ENCODE data around the gene HMGN3. TPM values are rescaled to one million over a fixed set of nuclear protein-coding genes. Genes with fewer than 3 reads are reported as not detected.

The HMGN3 gene
- total RNA-seq, 2 donors from 2014 or later = 25.0 to 31.5 TPM

DNA sequence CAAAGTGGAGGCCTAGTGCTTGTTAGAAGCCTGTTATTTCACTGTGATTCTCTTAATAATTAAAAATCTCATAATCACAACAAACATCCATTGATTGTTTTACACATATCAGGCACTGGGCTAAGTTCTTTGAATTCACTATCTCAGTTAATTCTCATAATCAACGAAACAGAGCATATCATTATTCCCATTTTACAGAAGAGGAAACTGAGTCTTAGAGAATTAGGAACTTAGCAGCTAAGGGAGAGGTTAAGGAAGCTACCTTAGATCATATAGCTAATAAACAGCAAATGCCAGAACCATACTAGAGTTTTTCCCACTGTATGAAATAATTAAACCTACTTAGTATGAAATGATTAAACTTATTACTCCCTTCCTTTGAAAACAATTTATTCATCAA, 7.0 kb downstream of the HMGN3 start:
- no peak for DNase-seq
- Mint-ChIP-seq H3K27me3 (no peaks in the 10 kb centered on the region), H3K4me1 (peaks cover 14% of the 10 kb centered on the region), H3K27ac (no peak overlapping the region), H3K4me3 (no peak overlapping the region), H3K36me3 (ENCODE audit: low read depth) (peaks cover 3% of the 10 kb centered on the region)
- no peaks in the 10 kb centered on the region for H3K9me3 ChIP-seq (ENCODE audit: control insufficient read depth, low read length, poor library complexity, severe bottlenecking)
- ATAC-seq = no peak

DNA sequence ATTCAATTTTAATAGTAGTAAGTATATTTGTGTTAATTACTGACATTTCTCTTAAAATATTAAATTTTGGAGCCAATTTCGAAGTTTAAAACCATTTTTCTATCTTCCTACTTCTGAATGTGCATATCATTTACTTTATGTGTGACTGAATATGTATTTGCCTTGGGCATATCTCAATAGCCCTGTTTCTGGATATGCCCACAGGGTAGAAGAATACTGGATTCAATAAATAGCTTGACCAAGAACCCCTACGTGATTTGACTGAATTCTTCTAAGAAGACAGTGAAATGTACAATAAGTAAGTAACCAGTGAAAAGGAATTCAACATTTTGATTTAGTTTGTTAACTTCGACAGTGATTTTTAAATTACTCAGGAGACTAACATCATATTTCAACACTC, 7.8 kb downstream of the HMGN3 start:
- H3K4me3 Mint-ChIP-seq = no peak overlapping the region
- ATAC-seq = no peak
- peaks cover 10% of the 10 kb centered on the region for H3K4me1 Mint-ChIP-seq
- H3K36me3 Mint-ChIP-seq (ENCODE audit: low read depth) = peaks cover 3% of the 10 kb centered on the region
- no peak overlapping the region for H3K27ac Mint-ChIP-seq
- no peak for DNase-seq
- H3K27me3 Mint-ChIP-seq = no peaks in the 10 kb centered on the region
- H3K9me3 ChIP-seq (ENCODE audit: control insufficient read depth, low read length, poor library complexity, severe bottlenecking) = no peaks in the 10 kb centered on the region

DNA sequence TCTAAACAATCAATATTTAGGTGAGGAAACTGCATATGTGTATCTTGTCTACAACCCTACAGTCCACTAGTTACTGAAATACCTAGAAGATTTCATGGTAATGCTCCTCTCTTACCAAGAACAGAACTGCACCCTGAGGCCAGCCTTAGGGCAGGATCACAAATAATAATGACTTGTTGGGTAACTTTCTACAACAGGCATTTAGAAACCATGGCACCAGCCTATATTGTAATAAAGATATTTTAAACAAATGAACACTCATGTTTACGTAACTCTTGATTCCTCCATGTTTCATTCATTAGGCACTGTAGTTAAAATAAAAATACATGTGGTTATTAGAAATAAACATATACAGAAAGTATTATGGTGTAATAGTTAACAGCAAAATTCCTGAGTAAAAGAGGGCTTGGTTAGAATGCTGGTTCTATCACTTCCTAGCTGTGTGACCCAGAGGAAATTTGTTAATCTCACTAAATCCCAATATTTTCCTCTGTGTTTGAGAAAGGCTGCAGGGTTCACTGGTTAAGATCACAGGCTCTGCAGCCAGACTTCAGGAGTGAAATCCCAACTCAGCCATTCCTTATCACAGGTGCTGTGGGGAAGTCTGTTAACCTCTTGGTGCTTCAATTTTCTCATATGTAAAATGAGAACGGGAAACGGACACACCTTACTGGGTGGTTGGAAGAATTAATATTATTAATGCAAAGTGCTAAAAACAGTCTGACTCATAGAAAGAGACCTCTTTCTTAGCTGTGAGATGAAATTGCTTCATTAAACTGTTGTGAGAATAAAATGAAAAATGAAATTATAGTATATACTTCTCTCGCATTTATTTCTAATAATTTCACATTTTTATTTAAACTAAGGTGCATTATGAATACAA, 8.5 kb downstream of the HMGN3 start:
- Mint-ChIP-seq H3K36me3 (ENCODE audit: low read depth) (peaks cover 3% of the 10 kb centered on the region), H3K27me3 (no peaks in the 10 kb centered on the region), H3K4me3 (no peak overlapping the region), H3K27ac (no peak overlapping the region), H3K4me1 (peaks cover 9% of the 10 kb centered on the region)
- no peak for DNase-seq
- no peaks in the 10 kb centered on the region for H3K9me3 ChIP-seq (ENCODE audit: control insufficient read depth, low read length, poor library complexity, severe bottlenecking)
- no peak for ATAC-seq

DNA sequence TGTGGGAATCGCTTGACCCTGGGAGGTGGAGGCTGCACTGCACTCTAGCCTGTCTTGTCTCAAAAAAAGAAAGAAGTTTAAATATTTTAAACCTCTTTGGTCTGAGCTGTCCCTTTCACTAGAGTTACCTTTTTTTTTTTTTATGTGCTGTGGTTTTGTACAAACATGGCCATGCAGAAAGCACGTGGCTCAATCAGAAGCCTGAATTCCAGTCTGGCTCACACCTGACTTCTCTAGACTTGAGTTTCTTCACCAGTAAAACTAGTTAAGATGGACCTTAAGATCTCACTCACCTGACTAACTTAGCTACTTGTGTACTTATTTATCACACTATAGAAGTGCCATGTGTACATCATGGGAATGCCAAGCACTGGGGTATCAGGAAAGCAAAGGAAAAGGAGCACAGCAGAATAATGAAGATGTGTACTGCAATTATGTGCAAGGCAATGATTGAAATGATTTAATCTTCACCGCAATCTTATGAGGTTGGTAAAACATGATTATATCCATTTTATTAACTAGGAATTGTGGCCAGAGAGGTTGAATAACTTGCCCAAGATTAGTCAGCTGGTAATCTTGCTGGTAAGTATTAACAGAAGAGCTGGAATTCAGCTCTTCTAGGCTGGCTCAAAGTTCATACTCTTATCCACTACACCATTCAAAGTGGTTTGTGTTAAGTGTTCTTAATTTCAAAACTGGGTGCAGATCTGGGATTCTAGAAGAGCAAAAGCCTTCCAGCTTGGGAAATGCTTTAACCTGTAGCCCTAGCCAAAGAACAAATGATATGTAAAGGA, 10.7 kb downstream of the HMGN3 start:
- peaks cover 11% of the 10 kb centered on the region for H3K4me1 Mint-ChIP-seq
- H3K27ac Mint-ChIP-seq = no peak overlapping the region
- DNase-seq (no peak), ATAC-seq (no peak)
- H3K9me3 ChIP-seq (ENCODE audit: control insufficient read depth, low read length, poor library complexity, severe bottlenecking) = no peaks in the 10 kb centered on the region
- H3K27me3 Mint-ChIP-seq = no peaks in the 10 kb centered on the region
- H3K36me3 Mint-ChIP-seq (ENCODE audit: low read depth) = peaks cover 3% of the 10 kb centered on the region
- H3K4me3 Mint-ChIP-seq = no peak overlapping the region

DNA sequence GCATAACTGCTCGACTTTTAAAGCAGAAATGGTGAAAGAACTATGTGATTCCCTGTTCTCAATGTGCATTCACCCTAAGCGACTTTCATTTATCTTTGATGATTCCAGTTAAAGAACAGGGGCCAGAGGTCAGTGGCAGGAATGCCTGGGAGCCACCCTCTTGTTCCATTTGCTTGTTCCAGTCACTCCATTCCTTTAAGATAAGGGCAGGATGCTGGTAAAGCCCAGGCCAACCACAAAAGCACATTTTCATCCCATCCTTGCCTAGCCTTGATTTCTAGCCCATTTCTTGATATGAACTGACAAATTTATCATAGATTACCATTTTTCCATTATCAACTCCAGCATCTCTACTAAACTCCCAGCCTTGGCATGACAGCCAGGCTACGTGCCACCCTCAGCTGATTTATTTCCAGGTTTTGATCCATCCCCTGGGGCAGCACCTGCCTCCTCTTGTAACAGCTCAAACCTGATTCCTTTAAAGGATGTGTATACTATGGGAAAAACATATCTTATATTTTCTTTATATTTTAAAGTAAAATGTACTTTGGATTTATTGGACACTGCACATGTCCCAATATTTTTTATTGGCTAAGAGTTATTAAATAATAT, 19.2 kb downstream of the HMGN3 start:
- Mint-ChIP-seq H3K4me3 (no peak overlapping the region), H3K4me1 (peaks cover 10% of the 10 kb centered on the region), H3K27ac (no peak overlapping the region), H3K36me3 (ENCODE audit: low read depth) (peaks cover 3% of the 10 kb centered on the region), H3K27me3 (no peaks in the 10 kb centered on the region)
- ATAC-seq (no peak), DNase-seq (no peak)
- no peaks in the 10 kb centered on the region for H3K9me3 ChIP-seq (ENCODE audit: control insufficient read depth, low read length, poor library complexity, severe bottlenecking)

DNA sequence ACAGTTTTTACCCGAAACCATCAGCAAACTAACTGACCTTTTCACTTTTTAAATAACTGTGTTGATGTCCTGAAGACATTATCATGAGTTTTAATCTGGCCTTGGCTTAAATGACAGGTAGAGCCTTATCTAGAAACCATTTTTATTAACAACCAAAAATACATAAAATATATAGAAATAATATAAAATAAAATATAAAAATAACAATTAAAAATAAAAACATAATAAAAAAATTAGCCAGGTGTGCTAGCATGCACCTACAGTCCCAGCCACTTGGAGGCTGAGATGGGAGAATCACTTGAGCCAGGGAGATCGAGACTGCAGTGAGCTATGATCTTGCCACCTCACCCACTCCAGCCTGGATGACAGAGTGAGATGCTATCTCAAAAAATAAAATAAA, 21.6 kb downstream of the HMGN3 start:
- Mint-ChIP-seq H3K36me3 (ENCODE audit: low read depth) (peaks cover 3% of the 10 kb centered on the region), H3K27me3 (no peaks in the 10 kb centered on the region), H3K4me1 (peaks cover 7% of the 10 kb centered on the region), H3K4me3 (no peak overlapping the region), H3K27ac (no peak overlapping the region)
- ATAC-seq (no peak), DNase-seq (no peak)
- H3K9me3 ChIP-seq (ENCODE audit: control insufficient read depth, low read length, poor library complexity, severe bottlenecking) = no peaks in the 10 kb centered on the region

DNA sequence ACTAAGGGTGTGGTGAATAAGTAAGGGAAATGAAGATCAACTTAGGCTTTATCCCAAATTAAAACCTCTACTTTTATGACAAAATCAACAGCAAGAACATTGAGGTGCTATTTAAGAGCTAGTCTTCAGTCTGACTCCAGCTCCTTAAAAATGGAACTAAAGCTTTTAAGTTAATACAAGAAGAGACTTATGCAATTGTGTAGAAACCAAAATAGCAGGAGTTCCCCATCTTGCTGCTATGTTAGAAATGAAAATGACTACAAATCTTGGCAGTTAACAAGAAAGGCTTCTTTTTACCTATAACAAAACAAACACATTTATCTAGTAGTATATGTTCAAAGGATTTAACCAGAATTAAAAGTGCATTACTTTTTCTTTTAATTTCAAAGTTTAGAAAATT, 25.7 kb downstream of the HMGN3 start:
- DNase-seq (no peak), ATAC-seq (no peak)
- H3K4me1 Mint-ChIP-seq = peaks cover 6% of the 10 kb centered on the region
- peaks cover 9% of the 10 kb centered on the region for H3K36me3 Mint-ChIP-seq (ENCODE audit: low read depth)
- no peaks in the 10 kb centered on the region for H3K27me3 Mint-ChIP-seq
- H3K9me3 ChIP-seq (ENCODE audit: control insufficient read depth, low read length, poor library complexity, severe bottlenecking) = no peaks in the 10 kb centered on the region
- no peak overlapping the region for H3K4me3 Mint-ChIP-seq
- no peak overlapping the region for H3K27ac Mint-ChIP-seq

DNA sequence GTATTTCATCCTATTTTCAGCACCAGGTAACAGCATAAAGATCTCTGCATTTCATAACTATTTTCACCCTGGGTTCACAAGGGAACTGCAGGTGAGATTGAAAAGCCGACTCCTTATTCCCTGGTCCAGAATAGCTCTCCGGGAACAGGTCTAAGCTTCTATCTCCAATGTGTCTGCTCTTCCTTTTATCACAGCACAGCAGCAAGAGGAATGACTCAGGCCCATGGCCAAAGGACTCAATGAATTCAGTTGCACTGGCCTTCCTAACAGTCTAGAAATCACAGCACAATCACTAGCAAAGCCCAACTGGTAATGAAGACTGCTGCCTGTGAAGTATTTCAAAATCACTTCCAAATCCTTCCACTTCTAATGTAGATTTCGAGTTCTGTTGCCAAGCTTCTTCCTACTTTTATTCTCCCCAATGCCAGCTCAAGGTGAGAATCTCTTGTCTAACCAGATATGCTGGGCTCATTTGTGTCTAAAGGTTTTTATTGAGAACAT, 30.7 kb downstream of the HMGN3 start:
- DNase-seq (no peak), ATAC-seq (no peak)
- H3K36me3 Mint-ChIP-seq (ENCODE audit: low read depth) = peaks cover 11% of the 10 kb centered on the region
- H3K27me3 Mint-ChIP-seq = no peaks in the 10 kb centered on the region
- no peak overlapping the region for H3K27ac Mint-ChIP-seq
- no peak overlapping the region for H3K4me3 Mint-ChIP-seq
- H3K9me3 ChIP-seq (ENCODE audit: control insufficient read depth, low read length, poor library complexity, severe bottlenecking) = no peaks in the 10 kb centered on the region
- peaks cover 8% of the 10 kb centered on the region for H3K4me1 Mint-ChIP-seq

DNA sequence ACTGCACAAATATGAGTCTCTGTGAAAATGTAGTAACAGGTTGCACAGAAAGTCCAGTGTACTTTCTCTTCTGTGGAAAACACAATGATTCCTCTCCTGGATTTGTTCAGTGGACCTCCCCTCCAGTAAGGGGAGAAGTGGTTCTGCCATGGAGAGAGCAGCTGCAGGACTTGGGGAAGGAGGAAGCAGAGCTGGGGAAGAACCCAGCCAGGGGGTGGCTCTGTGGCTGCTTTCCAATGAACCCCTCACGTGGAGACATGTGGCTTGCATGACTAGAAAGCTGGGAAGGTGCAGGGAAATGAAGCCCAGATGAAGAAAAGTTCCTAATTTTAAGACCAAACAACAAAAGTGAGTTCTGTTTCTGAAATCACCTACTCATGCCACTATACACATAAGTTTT, 31.9 kb downstream of the HMGN3 start:
- DNase-seq (no peak), ATAC-seq (no peak)
- H3K36me3 Mint-ChIP-seq (ENCODE audit: low read depth) = peaks cover 11% of the 10 kb centered on the region
- H3K9me3 ChIP-seq (ENCODE audit: control insufficient read depth, low read length, poor library complexity, severe bottlenecking) = no peaks in the 10 kb centered on the region
- H3K27ac Mint-ChIP-seq = no peak overlapping the region
- H3K4me3 Mint-ChIP-seq = no peak overlapping the region
- no peaks in the 10 kb centered on the region for H3K27me3 Mint-ChIP-seq
- H3K4me1 Mint-ChIP-seq = peaks cover 8% of the 10 kb centered on the region

DNA sequence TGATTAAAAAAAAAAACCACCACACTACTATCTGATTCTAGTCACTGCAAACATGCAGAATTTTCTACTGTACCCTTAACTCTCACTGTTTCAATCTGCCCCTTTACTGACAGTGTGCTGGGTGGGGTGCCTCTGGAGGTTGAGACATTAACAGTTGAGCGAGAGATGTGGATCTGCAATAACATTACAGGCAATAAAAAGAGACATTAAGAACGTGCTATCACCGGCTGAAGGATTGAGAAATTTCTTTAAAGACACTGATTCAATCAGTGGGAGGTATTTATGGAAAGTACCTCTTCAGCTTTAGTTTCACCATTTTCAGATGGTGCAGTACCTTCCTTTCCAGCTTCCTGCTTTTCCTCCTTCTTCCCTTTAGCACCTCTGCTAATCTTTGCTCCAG, 32.5 kb downstream of the HMGN3 start:
- DNase-seq (no peak), ATAC-seq (no peak)
- no peaks in the 10 kb centered on the region for H3K27me3 Mint-ChIP-seq
- H3K27ac Mint-ChIP-seq = no peak overlapping the region
- no peak overlapping the region for H3K4me3 Mint-ChIP-seq
- H3K36me3 Mint-ChIP-seq (ENCODE audit: low read depth) = peaks cover 11% of the 10 kb centered on the region
- H3K9me3 ChIP-seq (ENCODE audit: control insufficient read depth, low read length, poor library complexity, severe bottlenecking) = no peaks in the 10 kb centered on the region
- H3K4me1 Mint-ChIP-seq = peaks cover 8% of the 10 kb centered on the region

DNA sequence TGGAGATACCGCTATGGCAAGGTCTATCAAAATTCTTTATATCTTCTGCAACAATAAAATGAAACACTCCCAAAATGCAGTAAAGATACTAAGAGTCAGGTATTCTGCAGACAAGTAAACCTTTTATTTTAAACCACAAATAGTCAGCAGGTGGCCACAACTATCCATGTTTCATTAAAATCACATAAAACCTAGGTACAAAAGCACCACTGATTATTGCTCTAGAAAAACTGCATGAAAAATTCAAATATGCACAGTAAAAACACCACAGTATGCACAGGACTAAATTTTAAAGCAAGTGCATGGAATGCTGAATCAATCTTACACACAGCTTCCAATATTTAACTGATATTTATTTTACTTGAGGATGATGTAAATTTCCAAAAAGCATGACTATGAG, 33.3 kb downstream of the HMGN3 start:
- Mint-ChIP-seq H3K4me3 (no peak overlapping the region), H3K36me3 (ENCODE audit: low read depth) (peaks cover 9% of the 10 kb centered on the region), H3K4me1 (peaks cover 8% of the 10 kb centered on the region), H3K27ac (no peak overlapping the region), H3K27me3 (no peaks in the 10 kb centered on the region)
- H3K9me3 ChIP-seq (ENCODE audit: control insufficient read depth, low read length, poor library complexity, severe bottlenecking) = no peaks in the 10 kb centered on the region
- ATAC-seq (no peak), DNase-seq (no peak)

DNA sequence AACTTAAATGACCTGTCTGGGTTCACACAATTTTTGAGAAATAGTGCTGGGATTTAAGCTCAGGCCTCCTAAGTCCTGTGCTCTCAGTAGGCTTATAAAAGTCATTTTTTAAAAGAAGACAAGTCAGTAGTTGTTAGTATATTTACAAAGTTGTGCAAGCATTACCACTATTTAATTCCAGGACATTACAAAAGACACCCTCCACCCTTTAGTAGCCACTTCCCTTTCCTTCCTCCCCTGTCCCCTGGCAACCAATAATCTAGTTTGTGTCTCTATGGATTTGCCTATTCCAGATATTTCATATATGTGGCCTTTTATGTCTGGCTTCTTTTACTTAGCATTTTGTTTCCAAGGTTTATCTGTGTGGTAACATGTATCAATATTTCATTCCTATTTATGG, 37.6 kb downstream of the HMGN3 start:
- ATAC-seq = no peak
- Mint-ChIP-seq H3K4me3 (no peak overlapping the region), H3K36me3 (ENCODE audit: low read depth) (no peaks in the 10 kb centered on the region), H3K4me1 (no peaks in the 10 kb centered on the region), H3K27me3 (no peaks in the 10 kb centered on the region), H3K27ac (no peak overlapping the region)
- H3K9me3 ChIP-seq (ENCODE audit: control insufficient read depth, low read length, poor library complexity, severe bottlenecking) = no peaks in the 10 kb centered on the region
- DNase-seq = no peak

DNA sequence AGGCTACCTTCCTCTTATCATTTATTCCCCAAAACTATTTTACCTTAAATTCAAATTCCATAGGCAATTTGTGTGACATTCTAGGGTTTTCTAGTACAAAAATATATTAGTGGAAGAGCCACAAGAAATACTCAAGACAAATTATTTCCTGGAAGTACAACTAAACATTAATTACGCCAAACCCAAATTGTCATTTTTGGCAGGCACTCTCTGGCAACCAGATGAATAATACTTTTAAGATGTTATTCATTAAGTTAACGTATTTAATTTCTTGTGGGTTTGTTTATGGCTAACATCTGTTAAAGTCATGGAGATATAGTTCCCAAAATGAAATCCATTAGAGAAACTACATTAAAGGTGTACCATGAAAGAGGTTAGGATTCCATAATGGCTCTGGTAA, 40.5 kb downstream of the HMGN3 start:
- no peak overlapping the region for H3K4me3 Mint-ChIP-seq
- DNase-seq (no peak), ATAC-seq (no peak)
- peaks cover 4% of the 10 kb centered on the region for H3K27me3 Mint-ChIP-seq
- no peaks in the 10 kb centered on the region for H3K36me3 Mint-ChIP-seq (ENCODE audit: low read depth)
- H3K4me1 Mint-ChIP-seq = no peaks in the 10 kb centered on the region
- H3K9me3 ChIP-seq (ENCODE audit: control insufficient read depth, low read length, poor library complexity, severe bottlenecking) = no peaks in the 10 kb centered on the region
- no peak overlapping the region for H3K27ac Mint-ChIP-seq

All from T-helper 17 cell (primary cell).